ENCODE results near the gene ATG9B. TPM values are rescaled to one million over a fixed set of nuclear protein-coding genes. Genes with fewer than 3 reads are reported as not detected.

ATG9B gene
- polyA plus RNA-seq, 1 experiment, result 0.15 TPM

DNA sequence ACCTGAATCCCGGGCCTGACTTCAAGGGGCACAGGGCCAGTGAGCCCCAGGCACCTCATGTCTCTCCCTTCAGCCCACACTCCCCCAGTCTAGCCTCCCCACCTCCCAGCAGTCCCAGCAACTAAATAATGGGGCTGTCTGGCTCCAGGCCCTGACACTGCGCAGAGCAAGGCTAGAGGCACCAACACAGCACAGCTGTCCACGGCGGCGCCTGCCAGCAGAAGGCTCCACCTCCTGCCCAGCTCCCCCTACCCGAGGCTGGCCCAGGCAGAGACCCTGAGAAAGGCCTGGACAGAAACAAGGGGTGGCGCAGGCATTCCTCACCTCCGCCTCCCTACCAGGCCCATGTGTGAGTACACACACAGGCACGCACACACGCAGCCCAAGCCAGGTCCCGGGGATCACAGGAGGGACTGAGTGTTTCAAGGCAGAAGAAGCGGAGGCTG is 52.2 kb downstream of the ATG9B start:
- H3K4me3 ChIP-seq (ENCODE audit: low read depth, low read length), result no peak overlapping the region
- TF ChIP-seq CTCF (IDR thresholded peaks at IDR 0.05; ENCODE audit: insufficient read depth, low read depth, low read length), result no peak
- ChIA-PET POLR2A (no interaction called here), CTCF (interaction anchor here (4.3 kb wide), 1 partner anchor 13 kb away, joined by 23 read pairs; no protein-coding TSS in a partner anchor)
- no peaks in the 10 kb centered on the region for H3K36me3 ChIP-seq (ENCODE audit: control insufficient read depth, insufficient read depth, low read length)
- peaks cover 22% of the 10 kb centered on the region for H3K27me3 ChIP-seq (ENCODE audit: control insufficient read depth, insufficient read depth, low read length)
- DNase-seq (ENCODE audit: low read depth), result no peak

GRCh38 chr7:150971242-150972022 is 52.9 kb downstream of the ATG9B start:
- DNase-seq (ENCODE audit: low read depth), result no peak
- peaks cover 16% of the 10 kb centered on the region for H3K27me3 ChIP-seq (ENCODE audit: control insufficient read depth, insufficient read depth, low read length)
- POLR2A ChIA-PET, result no interaction called here
- CTCF ChIA-PET, result interaction anchor here (0.7 to 1.1 kb wide), 2 partner anchors 9 to 21 kb away, joined by 3 to 5 read pairs; no protein-coding TSS in a partner anchor
- no peaks in the 10 kb centered on the region for H3K36me3 ChIP-seq (ENCODE audit: control insufficient read depth, insufficient read depth, low read length)
- H3K4me3 ChIP-seq (ENCODE audit: low read depth, low read length), result no peak overlapping the region
- no peak for TF ChIP-seq CTCF (IDR thresholded peaks at IDR 0.05; ENCODE audit: insufficient read depth, low read depth, low read length)

GRCh38 chr7:150970424-150970823 is 53.9 kb downstream of the ATG9B start:
- no peak for DNase-seq (ENCODE audit: low read depth)
- H3K4me3 ChIP-seq (ENCODE audit: low read depth, low read length), result no peak overlapping the region
- ChIA-PET CTCF (interaction anchor here (1.0 to 1.1 kb wide), 2 partner anchors 10 to 40 kb away, joined by 3 to 5 read pairs; no protein-coding TSS in a partner anchor), POLR2A (no interaction called here)
- H3K27me3 ChIP-seq (ENCODE audit: control insufficient read depth, insufficient read depth, low read length), result peaks cover 11% of the 10 kb centered on the region
- H3K36me3 ChIP-seq (ENCODE audit: control insufficient read depth, insufficient read depth, low read length), result no peaks in the 10 kb centered on the region
- TF ChIP-seq CTCF (IDR thresholded peaks at IDR 0.05; ENCODE audit: insufficient read depth, low read depth, low read length), result no peak

GRCh38 chr7:150969475-150969874 is 54.8 kb downstream of the ATG9B start:
- peaks cover 9% of the 10 kb centered on the region for H3K27me3 ChIP-seq (ENCODE audit: control insufficient read depth, insufficient read depth, low read length)
- no peaks in the 10 kb centered on the region for H3K36me3 ChIP-seq (ENCODE audit: control insufficient read depth, insufficient read depth, low read length)
- H3K4me3 ChIP-seq (ENCODE audit: low read depth, low read length), result no peak overlapping the region
- POLR2A ChIA-PET, result no interaction called here
- no peak for TF ChIP-seq CTCF (IDR thresholded peaks at IDR 0.05; ENCODE audit: insufficient read depth, low read depth, low read length)
- no peak for DNase-seq (ENCODE audit: low read depth)
- CTCF ChIA-PET, result interaction anchor here (1.3 to 1.5 kb wide), 2 partner anchors 16 to 71 kb away, joined by 3 to 5 read pairs; no protein-coding TSS in a partner anchor

DNA sequence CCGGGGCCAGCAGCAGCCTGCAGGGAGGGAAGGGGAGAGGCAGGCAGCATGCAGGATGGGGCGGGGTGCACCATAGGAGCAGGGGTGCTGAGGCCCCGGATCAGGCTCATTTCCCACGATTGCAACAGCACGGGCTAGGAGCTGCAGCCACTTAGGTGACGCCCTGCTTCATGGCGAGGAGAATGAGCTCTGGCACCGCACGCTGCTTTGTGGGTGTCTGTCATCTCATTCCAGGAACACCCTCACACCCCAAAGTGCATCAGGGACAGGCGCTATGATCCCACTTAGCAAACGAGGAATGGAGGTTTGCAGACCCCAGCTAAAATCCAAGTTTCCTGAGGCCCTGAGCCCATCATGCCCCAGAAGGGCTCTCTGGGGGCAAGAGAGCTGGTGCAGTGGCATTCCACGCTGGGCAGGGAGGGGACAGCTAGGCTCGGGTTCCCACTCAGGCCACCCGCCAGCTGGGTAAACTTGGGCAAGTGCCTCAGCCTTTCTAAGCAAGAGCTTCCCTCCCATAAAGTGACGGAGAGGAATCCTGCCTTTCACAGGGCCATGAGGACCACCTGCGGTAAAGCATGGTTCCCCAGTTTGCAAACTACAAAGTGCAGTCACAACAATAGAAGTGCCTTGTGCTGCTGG is 55.4 kb downstream of the ATG9B start:
- no peak for DNase-seq (ENCODE audit: low read depth)
- CTCF ChIA-PET, result interaction anchor here (0.7 to 1.5 kb wide), 3 partner anchors 11 to 71 kb away, joined by 3 to 5 read pairs (median 4); no protein-coding TSS in a partner anchor
- no peak overlapping the region for H3K4me3 ChIP-seq (ENCODE audit: low read depth, low read length)
- POLR2A ChIA-PET, result no interaction called here
- no peak for TF ChIP-seq CTCF (IDR thresholded peaks at IDR 0.05; ENCODE audit: insufficient read depth, low read depth, low read length)
- peaks cover 9% of the 10 kb centered on the region for H3K27me3 ChIP-seq (ENCODE audit: control insufficient read depth, insufficient read depth, low read length)
- H3K36me3 ChIP-seq (ENCODE audit: control insufficient read depth, insufficient read depth, low read length), result no peaks in the 10 kb centered on the region

Data from BJ (cell line).